Fibroblast of skin of left quadriceps (primary cell): ENCODE measurements around the gene MAPK9.

ENCODE experiments used
- DNase-seq, 2 experiments: peaks; one replicate each; pipeline ENCODE4 v3.0.0-alpha.2; 2013; ENCODE audit warnings: low read depth in 2 of 2

Gene MAPK9

DNA sequence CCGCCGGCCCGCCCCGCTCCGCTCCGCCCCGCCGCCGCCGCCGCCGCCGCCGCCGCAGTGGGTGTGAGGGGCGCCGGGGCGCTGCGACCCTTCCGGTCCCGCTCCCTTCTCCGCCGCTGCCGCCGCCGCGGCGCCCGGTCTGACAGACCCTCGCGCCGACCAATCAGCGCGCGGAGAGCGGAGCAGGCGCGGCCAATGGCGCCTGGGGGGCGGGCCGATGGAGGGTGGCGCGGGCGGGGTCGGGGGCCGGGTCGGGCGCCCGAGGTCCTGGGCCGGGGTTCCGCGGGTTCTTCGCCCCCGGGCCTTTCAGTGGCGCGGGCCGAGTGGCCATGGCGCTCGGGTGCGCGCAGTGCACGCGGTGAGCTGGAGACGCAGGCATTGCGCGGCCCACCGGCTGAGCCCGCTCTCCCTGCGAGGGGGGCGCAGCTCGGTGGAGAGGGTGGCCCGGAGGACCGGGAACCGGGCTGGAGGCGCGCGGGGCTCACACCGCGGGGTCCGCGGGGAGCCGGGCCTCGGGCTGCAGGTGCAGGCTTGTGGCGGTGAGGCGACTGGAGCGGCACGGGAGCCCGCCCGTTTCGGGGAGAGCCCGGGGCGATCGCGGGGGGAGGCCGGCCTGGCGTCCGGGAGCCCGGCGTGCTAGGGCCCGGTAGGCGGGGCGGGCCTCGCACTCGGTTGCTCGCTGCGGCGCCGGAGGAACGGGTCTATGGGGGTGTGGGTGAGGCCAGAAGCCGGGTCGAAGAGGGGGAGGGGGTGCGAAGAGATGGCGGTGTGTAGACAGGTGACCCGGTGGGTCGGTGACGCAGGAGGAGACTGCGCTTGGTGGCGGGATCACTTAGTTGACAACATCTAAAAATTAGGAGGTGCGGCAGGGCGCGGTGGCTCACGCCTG lies at the start of gene MAPK9:
TSS of gene MAPK9 (minus strand) at position 141 of the 889 bp plus-strand sequence. CDS start 11,522 bp downstream, outside the sequence.
- DNase-seq = peak; percentile 43 to 52

GRCh38 chr5:180341595-180341994 lies 49.7 kb upstream of the MAPK9 start:
- DNase-seq = no peak

DNA sequence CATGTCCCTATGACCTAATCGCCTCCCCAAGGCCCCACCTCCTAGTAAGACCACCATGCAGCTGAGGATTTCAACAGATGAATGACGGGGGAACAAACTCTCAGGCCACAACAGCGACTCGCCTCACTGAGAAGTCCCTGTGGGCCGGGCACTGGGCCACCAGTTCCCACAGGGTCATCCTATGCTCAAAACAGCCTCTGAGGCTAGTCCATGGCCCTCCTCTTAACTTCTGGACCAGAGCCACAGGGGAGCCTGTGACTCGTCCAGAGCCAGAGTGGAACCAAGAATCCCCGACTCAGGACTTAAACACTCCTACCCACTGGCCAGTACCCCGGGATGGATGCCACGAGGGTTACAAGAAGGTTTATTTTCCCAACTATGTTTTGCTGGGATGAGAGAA lies 49.0 kb upstream of the MAPK9 start:
- DNase-seq = no peak

- DNase-seq = no peak
Measured at GRCh38 chr5:180339583-180340183, 47.8 kb upstream of the MAPK9 start.

DNA sequence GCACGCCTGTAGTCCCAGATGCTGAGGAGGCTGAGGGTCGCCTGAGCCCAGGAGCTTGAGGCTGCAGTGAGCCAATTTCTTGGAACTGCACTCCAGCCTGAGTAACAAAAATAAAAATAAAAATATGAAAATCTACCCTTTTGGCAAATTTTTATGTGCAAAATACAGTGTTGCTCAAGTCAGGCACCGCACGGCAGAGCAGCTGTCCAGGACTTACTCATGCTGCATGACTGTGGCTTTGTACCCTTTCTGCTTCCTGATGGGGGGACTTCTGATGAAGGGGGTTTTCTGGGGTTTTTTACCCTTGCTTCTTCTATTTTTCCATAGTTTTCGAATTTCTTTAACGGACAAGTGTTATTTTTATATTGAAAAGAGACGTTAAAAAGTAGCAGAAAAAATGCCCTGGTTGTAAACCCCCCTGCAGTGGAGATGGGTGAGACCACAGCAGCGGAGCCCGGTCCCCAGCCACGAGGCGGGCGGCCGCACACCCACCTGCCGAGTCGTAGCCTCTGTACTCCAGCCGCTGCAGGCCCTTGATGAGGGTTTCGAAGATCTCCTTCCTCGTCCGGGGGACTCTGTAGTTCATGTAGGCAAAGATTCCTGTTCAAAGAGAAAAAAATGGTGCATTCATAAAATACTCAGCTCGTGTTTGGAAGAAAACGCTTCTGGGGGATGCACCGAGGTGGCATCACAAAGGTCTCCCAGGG lies 46.3 kb upstream of the MAPK9 start:
- DNase-seq = no peak

GRCh38 chr5:180336234-180337020 lies 44.5 kb upstream of the MAPK9 start:
- DNase-seq = no peak

- DNase-seq = no peak
Measured at GRCh38 chr5:180335614-180336233, 43.8 kb upstream of the MAPK9 start.

DNA sequence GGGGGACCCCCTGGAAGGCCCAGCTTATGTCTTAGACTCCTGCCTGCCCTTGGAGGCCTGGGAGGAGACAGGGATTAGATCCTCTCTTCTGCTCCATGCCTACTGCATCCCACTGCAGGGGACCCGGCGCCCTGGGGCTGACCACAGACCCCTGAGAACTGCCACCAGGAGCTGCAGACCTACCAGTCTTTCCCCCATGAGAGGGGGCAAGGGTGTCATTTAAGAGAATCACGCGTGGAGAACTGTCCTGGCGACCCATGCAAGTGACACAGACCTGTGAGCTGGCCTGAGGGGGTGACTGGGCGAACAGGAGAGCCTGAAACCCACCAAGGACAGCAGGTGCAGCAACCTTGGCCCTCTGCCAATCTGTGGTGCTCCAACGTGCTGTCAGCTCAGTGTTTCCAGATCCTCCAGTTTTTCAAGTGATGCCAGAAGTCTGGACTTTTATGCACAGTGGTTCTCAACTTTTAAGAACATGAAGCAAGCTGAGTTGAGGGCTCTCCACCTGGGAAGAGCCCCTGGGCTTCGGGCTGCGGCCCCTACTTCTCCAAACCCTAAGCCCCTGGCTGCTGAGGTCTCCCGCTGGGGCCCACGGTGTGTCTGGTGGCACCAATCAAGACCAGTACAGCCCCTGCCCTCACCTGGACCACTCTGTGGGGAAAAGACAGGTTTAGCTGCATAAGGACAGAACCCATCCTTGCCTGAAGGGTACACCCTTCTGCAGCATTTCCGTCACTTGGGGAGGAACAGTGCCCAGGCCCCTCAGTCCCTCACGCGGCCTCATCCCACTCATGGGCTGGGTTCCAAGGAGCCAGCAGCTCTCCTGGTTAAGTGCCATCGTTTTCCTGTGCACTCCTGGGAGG lies 43.1 kb upstream of the MAPK9 start:
- no peak for DNase-seq

DNA sequence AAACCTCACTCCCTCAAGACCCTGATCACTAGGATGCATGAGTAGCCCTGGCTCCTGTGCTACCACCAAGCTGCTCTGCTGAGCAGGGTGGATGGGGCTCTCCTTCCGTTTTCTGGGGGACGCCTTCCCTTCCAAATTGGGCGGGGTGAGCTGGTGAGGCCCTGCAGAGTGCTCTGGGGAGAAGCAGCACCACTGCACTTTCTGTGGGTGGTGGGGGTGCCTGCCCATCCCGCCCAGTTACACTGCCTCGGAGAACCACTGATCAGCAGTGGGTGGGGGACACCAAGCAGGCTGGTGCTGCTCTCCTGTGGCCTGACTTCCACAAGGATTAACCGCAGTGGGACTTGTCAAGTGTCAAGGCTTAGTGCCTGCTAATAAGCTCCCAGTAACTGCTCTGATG lies 42.3 kb upstream of the MAPK9 start:
- no peak for DNase-seq

- DNase-seq = no peak
Measured at GRCh38 chr5:180333661-180334060, 41.8 kb upstream of the MAPK9 start.

DNA sequence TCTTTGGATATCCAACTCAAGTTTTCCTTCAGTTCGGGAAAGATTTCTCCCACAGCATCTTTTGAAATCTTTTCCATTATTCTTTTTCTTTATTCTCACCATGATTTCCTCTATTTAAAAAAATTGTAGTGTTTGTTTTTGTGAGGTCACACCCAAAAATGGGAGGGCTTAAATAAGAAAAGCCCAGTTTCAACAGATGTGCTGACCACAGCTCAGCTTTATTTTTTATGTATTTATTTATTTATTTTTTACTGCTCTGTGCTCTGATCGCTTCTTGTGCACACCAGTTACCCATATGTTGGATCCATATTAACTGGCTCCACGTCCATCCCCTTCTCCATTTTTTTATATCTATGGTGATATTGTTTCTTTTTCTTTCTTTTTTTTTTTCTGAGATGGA lies 41.0 kb upstream of the MAPK9 start:
- no peak for DNase-seq

DNA sequence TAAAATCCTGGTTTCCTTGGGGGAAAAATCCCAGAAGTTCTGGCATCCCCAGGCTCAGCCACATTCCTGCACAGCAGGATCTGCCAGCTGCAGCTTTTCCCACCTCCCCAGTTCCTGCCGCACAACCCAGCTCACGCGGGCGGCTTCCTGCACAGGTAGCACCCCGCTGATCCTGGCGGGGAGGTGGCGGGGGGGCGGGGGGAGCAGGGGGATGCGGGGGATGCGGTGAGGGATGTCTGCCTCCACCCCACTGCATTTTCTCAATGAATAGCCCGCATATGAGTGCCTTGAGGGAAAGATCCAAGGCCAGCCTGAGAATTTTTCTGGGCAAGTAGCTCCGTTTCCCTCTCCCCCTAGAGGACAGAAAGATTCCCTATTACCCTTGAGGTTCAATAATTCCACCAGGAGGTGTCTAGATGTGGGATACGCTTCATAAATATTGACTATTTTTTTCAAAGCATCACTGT lies 40.2 kb upstream of the MAPK9 start:
- no peak for DNase-seq

DNA sequence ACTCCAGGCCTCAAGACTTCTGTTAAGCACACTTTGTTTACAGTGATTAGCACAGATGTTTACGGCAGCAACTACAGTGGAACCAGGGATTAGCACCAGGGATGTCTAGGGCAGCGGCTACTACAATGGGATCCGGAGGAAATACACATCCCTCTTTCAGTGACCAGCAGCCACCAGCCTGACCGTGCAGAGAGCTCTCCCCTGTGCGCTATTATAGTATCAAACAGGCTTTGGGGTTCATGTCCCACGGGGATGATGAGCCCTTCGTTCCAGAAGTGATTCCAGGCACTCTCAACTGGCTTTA lies 39.7 kb upstream of the MAPK9 start:
- no peak for DNase-seq

DNA sequence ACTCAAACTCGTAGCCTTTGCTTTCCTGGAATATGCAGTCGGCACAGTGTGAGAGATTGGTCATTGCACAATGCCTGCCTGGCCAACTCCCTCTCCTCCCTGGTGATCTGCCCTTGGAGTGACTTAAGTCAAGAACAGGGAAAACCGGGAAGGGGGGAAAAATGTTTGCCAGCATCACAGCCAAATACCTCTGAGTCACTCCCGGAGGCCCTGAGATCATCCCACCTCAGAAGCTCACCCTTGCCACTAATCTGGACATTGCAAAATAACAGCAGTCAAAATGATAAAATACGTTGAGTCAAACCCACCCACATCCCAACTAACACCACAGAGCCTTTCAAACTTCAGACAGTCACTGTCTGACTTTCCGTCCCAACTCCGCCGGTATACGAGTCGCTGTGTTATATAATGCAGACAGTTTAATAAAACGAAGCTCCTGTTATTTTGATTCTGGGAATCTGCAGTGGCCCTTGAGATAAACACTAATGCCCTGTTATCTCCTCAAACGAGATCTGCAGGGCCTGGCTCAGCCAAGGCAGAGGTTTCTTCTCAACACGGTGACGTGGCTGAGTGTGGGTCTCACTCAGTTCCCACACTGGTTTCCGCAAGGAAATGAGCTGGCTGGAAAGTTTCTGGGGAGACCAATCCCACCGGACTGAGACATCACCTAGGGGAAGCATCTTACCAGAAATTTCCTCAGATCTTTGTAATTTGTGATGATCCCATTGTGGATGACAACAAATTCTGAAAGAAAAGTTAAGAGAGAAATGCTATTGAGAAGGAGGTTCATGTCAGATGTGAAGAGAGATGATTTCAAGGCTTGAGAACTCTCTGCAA lies 39.1 kb upstream of the MAPK9 start:
- DNase-seq = peak; percentile 82 to 85

DNA sequence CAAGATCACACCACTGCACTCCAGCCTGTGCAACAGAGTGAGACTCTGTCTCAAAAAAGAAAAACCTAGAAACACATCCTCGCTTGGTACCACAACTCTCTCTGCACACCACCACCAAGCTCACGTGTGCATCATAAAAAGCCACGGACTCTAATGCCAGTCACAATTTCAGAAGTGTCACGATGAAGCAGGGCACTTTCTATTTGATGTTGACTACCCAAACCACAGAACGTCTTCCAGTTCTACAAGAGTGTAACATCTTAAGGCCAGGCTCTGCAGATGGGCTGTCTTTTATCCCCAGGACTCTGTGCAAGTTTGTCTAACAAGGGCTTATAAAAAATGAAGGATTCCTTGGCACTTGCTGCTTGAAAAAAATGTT lies 38.4 kb upstream of the MAPK9 start:
- no peak for DNase-seq

DNA sequence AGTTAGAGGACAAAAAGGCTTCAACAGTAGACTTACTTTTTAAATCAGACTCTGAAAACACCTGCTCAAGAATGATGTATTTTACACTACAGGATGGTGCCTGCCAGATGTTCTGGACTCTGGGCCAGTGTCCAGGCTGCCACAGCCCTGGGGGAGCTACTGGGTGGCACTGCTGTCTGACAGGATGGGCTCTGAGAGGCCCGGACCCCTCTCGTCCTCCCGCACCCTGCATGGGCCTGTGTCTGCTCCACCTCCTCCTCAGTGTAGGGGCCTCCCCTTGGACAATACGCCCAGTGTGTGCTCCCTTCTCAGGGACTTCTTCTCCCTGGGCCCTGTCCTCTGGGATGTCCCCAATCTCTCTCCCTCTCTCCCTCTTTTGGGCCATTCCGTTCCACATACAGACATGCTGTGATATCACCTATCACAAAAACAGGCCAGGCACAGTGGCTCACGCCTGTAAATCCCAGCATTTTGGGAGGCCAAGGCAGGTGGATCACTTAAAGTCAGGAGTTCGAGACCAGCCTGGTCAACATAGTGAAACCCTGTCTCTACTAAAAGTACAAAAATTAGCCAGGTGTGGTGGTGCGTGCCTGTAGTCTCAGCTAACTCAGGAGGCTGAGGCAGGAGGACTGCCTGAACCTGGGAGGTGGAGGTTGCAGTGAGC lies 37.9 kb upstream of the MAPK9 start:
- no peak for DNase-seq

DNA sequence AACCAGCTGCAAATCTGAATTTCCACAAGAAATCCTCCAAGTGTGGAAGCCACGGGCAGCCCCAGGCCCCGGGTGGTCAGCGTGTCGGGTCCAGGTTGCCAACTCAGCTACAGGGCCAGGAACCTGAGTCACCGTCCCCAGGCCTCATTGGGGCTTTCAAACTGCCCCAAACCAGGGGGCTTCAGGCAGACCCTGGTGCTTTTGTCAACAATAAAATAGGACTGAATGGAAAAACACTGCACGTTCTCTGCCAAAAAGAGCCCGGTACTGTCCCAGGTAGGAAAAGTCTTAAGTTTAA lies 37.2 kb upstream of the MAPK9 start:
- no peak for DNase-seq

- DNase-seq = no peak
Measured at GRCh38 chr5:180328296-180329137, 36.6 kb upstream of the MAPK9 start.
